Measurements from ENCODE around the gene KLHL29.

The KLHL29 gene

DNA sequence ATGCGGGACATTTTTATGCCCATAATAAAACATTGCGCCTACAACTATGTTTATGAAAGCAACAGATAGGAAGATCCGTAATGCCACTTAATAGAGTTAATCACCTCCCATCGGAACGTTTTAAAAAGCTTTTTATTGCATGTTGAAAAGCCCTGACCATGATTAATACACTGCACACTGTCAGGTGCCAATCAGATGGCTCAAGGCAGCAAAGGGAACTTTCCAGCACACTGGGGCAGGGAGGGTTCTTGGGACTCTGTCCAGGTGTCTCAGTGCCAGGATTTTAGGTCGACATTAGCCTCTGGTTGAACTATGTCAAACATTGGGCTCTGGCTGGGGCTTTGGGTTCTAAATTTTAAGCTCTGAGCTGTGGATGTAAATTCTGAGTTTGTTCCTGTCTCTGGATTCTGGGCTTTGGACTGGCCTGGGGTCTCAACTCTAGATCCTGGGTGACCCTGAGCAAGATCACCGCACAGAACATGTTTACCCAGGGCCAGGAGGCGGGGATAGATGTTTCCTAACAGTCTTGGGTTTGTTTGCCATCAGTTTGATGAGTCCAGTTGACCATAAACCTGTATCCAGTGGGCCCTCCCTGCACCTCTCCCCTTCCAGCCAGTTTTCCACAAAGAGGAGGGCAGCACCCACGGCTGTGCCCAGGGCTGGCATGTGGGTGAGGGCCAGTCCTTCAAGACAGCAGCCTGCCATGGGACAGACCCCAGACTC is 279.2 kb downstream of the KLHL29 start:
- in situ Hi-C loops (cut with MboI; ENCODE audit: low sequenced_read_pairs) = no loop called here

- in situ Hi-C loops (cut with MboI; ENCODE audit: low sequenced_read_pairs) = no loop called here
Measured at GRCh38 chr2:23666241-23666979, 281.4 kb downstream of the KLHL29 start.

- in situ Hi-C loops (cut with MboI; ENCODE audit: low sequenced_read_pairs) = no loop called here
Measured at GRCh38 chr2:23666980-23667357, 282.0 kb downstream of the KLHL29 start.

- in situ Hi-C loops (cut with MboI; ENCODE audit: low sequenced_read_pairs) = no loop called here
Measured at GRCh38 chr2:23668756-23669304, 283.9 kb downstream of the KLHL29 start.

- in situ Hi-C loops (cut with MboI; ENCODE audit: low sequenced_read_pairs) = no loop called here
Measured at GRCh38 chr2:23669413-23670244, 284.6 kb downstream of the KLHL29 start.

DNA sequence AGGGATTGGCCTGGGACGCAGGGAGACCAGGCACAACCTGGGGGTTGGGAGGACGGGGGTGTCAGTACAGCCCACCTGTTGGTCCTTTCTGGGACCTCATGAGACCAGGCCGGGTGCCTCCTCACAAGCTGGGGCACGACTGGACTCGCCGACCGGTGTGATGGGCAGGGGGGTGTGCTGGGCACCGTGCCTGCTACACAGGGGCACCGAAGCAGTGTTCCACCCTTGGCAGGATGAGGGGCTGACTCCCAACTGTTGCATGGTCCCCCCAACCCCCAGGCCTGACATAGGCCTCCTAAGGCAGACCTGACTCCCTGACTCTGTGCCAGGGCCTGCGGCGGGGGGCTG is 285.2 kb downstream of the KLHL29 start:
- in situ Hi-C loops (cut with MboI; ENCODE audit: low sequenced_read_pairs) = no loop called here

- in situ Hi-C loops (cut with MboI; ENCODE audit: low sequenced_read_pairs) = no loop called here
Measured at GRCh38 chr2:23673082-23673481, 288.1 kb downstream of the KLHL29 start.

GRCh38 chr2:23673830-23674679 is 289.1 kb downstream of the KLHL29 start:
- in situ Hi-C loops (cut with MboI; ENCODE audit: low sequenced_read_pairs) = no loop called here

DNA sequence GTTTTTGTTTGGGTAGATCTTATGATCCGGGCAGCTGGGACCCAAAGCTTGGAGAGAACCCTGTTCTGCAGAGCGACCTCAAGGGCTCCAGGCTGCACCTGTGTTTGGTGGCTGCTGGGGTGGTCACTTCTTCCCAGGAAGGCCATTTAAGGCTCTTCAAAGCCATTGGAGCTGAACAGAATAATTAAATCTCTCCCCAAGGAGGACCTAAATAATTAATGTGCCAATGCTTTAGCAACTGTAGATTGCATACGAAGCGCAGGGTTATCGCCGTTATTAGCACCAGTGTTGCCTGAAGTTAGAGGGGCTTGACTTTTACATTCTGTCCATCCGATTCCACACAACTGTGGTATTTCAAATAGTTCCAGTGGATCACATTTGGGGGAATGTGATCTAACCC is 290.5 kb downstream of the KLHL29 start:
- in situ Hi-C loops (cut with MboI; ENCODE audit: low sequenced_read_pairs) = no loop called here

- in situ Hi-C loops (cut with MboI; ENCODE audit: low sequenced_read_pairs) = no loop called here
Measured at GRCh38 chr2:23677836-23678235, 292.9 kb downstream of the KLHL29 start.

GRCh38 chr2:23679044-23679443 is 294.1 kb downstream of the KLHL29 start:
- in situ Hi-C loops (cut with MboI; ENCODE audit: low sequenced_read_pairs) = no loop called here

DNA sequence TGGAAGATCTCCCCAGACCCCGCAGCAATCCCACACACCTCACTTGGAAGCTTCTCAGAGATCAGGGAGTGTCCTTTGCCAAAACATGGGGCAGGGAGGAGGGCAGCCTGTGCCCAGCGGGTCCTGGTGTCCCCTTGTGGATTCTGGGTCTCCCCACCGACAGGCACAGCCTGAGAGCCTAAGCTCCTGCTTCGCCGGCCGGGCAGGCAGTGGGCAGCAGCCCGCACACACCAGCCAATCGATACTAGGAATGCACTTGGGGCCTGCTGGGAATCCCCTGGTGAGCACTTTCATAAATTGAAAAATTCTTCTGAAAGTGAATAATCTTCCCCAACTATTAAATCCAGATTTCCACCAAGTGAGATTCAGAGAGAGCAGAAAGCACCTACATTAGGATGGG is 296.0 kb downstream of the KLHL29 start:
- in situ Hi-C loops (cut with MboI; ENCODE audit: low sequenced_read_pairs) = no loop called here

GRCh38 chr2:23681356-23682140 is 296.6 kb downstream of the KLHL29 start:
- in situ Hi-C loops (cut with MboI; ENCODE audit: low sequenced_read_pairs) = no loop called here

- in situ Hi-C loops (cut with MboI; ENCODE audit: low sequenced_read_pairs) = no loop called here
Measured at GRCh38 chr2:23682481-23682880, 297.5 kb downstream of the KLHL29 start.

DNA sequence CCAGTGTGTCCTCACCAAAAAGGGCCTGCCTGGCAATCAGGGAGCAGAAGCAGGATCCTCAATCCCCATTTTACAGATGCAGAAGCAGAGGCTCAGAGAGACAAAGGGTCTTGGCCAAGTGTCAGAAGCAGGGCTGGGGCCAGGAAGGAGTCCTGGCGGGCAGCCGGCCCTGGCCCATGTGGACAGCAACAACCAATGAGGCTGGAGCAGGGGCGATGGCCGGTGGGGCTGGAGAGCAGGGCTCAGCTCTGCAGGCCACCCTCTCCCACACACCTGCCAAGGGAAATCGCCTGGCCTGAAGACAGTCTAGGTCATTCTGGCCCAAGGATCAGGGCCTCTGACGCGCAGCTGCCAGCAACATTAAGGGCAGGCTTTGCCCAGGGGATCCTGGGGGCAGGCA is 298.0 kb downstream of the KLHL29 start:
- in situ Hi-C loops (cut with MboI; ENCODE audit: low sequenced_read_pairs) = no loop called here

DNA sequence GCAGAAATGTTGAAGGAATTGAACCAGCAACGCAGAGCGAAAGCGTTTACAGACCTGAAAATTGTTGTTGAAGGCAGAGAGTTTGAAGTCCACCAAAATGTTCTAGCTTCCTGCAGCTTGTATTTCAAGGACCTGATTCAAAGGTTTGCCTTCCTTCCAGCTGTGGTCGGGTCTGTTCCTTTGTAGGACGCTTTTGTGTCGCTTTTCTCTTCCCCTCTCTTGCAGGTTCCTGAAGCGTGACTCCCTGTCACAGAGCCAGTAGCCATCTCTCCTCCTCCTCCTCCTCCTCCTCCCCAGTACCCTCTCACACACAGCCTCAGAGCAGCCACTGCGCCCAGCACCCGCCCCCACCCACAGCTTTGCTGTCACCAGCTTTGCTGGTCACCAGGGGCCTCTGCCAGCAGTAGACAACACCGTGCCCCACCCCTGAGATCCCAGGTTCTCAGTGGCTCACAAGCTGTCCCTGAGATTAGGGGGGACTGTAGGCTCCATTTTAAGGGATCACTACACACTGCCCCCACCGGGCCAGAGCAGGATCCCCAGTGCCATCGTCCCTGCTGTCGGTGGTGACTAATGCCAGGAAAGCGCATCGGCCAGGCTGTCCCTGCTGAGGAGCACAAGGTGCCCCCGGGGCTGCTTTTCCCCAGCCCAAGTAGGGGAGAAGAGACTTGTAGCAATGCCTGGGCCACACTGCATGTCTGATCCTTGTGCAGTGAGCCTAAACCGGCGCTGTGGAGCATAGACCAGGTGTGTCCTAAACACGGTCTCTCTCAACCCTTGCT is 299.6 kb downstream of the KLHL29 start:
- in situ Hi-C loops (cut with MboI; ENCODE audit: low sequenced_read_pairs) = no loop called here

GRCh38 chr2:23685181-23685580 is 300.2 kb downstream of the KLHL29 start:
- in situ Hi-C loops (cut with MboI; ENCODE audit: low sequenced_read_pairs) = no loop called here

GRCh38 chr2:23685706-23686105 is 300.7 kb downstream of the KLHL29 start:
- in situ Hi-C loops (cut with MboI; ENCODE audit: low sequenced_read_pairs) = no loop called here

- in situ Hi-C loops (cut with MboI; ENCODE audit: low sequenced_read_pairs) = no loop called here
Measured at GRCh38 chr2:23686405-23687029, 301.5 kb downstream of the KLHL29 start.
